B cell (primary cell): Measurements from ENCODE around the gene MYCBPAP. TPM values are rescaled to one million over a fixed set of nuclear protein-coding genes. Genes with fewer than 3 reads are reported as not detected.

Source experiments
- ATAC-seq: fragments of 200-7000 bp; cut with Tn5 transposase; one replicate; pipeline ENCODE4 v1.10.0; 2021; ENCODE audit warnings: low read depth, mild to moderate bottlenecking, moderate number of reproducible peaks, moderate library complexity
- CTCF ChIA-PET: fragments of 350-600 bp; sonication (Branson Sonifier 250); formaldehyde crosslinking; loops from one replicate; lab custom pipeline; 2021; ENCODE audit warnings: antibody characterized with exemption, inconsistent platforms; lab: Charles Lee
- POLR2A ChIA-PET: fragments of 350-600 bp; sonication (Branson Sonifier 250); formaldehyde crosslinking; loops from one replicate; lab custom pipeline; 2021; ENCODE audit warnings: antibody characterized with exemption; lab: Charles Lee
- DNase-seq: peaks from one replicate; pipeline ENCODE4 v3.0.0; 2013
- H2AFZ ChIP-seq: 2 replicates; pipeline ENCODE4 v1.6.1; 2012; ENCODE audit warnings: mild to moderate bottlenecking, low read depth, low read length; ENCODE audit not compliant: insufficient read depth, poor library complexity, severe bottlenecking
- H3K27ac ChIP-seq, 2 donors: 1 replicate in 1 of 2; 2 replicates in 1 of 2; pipeline ENCODE4 v1.5.1; 2012 to 2013; ENCODE audit warnings: low read length in 2 of 2, mild to moderate bottlenecking in 2 of 2, moderate library complexity in 1 of 2
- H3K27me3 ChIP-seq, 4 experiments: fragments of 200-600 bp in 1 of 4; sonication (generic) in 1 of 4; replicated peaks in 1 of 4; 1 replicate in 2 of 4; 2 replicates in 2 of 4; pipeline versions ENCODE4 v1.6.1 to v1.7.0; 2013 to 2016; ENCODE audit warnings: low read length in 3 of 4, mild to moderate bottlenecking in 2 of 4, mixed read lengths in 1 of 4, moderate library complexity in 1 of 4; ENCODE audit not compliant: insufficient read depth in 4 of 4, control insufficient read depth in 3 of 4; ENCODE audit errors: control extremely low read depth in 1 of 4
- H3K36me3 ChIP-seq, 2 experiments: replicated peaks in 1 of 2; 1 replicate in 1 of 2; 2 replicates in 1 of 2; pipeline versions ENCODE4 v1.6.1 to v1.7.1; 2013; ENCODE audit warnings: low read length in 1 of 2; ENCODE audit not compliant: insufficient read depth in 2 of 2, control insufficient read depth in 1 of 2; ENCODE audit errors: control extremely low read depth in 1 of 2, extremely low read depth in 1 of 2
- H3K4me1 ChIP-seq, 2 donors: fragments of 200-600 bp in 1 of 2; sonication (generic) in 1 of 2; 1 replicate in 1 of 2; 2 replicates in 1 of 2; pipeline versions ENCODE4 v1.5.1 to v1.6.1; 2013 to 2017; ENCODE audit warnings: low read length in 2 of 2; ENCODE audit not compliant: control insufficient read depth in 2 of 2, insufficient read depth in 2 of 2
- H3K4me2 ChIP-seq: replicated peaks from 2 replicates; pipeline ENCODE3; 2012; ENCODE audit warnings: mild to moderate bottlenecking, low read depth, low read length; ENCODE audit not compliant: poor library complexity, severe bottlenecking
- H3K4me3 ChIP-seq, 5 experiments: fragments of 200-600 bp in 1 of 5; sonication (generic) in 1 of 5; 1 replicate in 3 of 5; 2 replicates in 2 of 5; pipeline versions ENCODE4 v1.5.1 to v1.7.0; 2011 to 2016; ENCODE audit warnings: low read length in 4 of 5, mild to moderate bottlenecking in 4 of 5, low read depth in 2 of 5, control low read depth in 1 of 5, moderate library complexity in 1 of 5; ENCODE audit not compliant: insufficient read depth in 1 of 5; ENCODE audit errors: control extremely low read depth in 1 of 5, extremely low read depth in 1 of 5
- H3K79me2 ChIP-seq: fragments of 200-600 bp; sonication (generic); one replicate; pipeline ENCODE4 v1.6.0; 2016; ENCODE audit warnings: low read length; ENCODE audit not compliant: control insufficient read depth, insufficient read depth
- H3K9ac ChIP-seq: fragments of 200-600 bp; sonication (generic); 2 replicates; pipeline ENCODE4 v1.6.1; 2017; ENCODE audit warnings: mild to moderate bottlenecking, low read length, moderate library complexity
- H3K9me3 ChIP-seq, 3 donors: one replicate each; pipeline versions ENCODE4 v1.6.1 to v1.7.1; 2013; ENCODE audit warnings: low read length in 2 of 3; ENCODE audit not compliant: control insufficient read depth in 2 of 3, insufficient read depth in 1 of 3; ENCODE audit errors: control extremely low read depth in 1 of 3
- H4K20me1 ChIP-seq: 2 replicates; pipeline ENCODE4 v1.6.0; 2012; ENCODE audit warnings: mild to moderate bottlenecking, low read length; ENCODE audit not compliant: insufficient read depth, control insufficient read depth, poor library complexity, severe bottlenecking
- H3K27ac Mint-ChIP-seq: one replicate; pipeline ENCODE4 v1.8.0; 2021; ENCODE audit warnings: mixed read lengths
- H3K27me3 Mint-ChIP-seq: one replicate; pipeline ENCODE4 v1.8.0; 2021; ENCODE audit warnings: mixed read lengths
- H3K4me1 Mint-ChIP-seq: one replicate; pipeline ENCODE4 v1.8.0; 2021; ENCODE audit warnings: mixed read lengths
- H3K4me3 Mint-ChIP-seq: one replicate; pipeline ENCODE4 v1.8.0; 2021; ENCODE audit warnings: mixed read lengths
- H3K9me3 Mint-ChIP-seq: one replicate; pipeline ENCODE4 v1.8.0; 2022; ENCODE audit warnings: mixed read lengths; ENCODE audit not compliant: insufficient read depth
- CTCF ChIP-seq: fragments of 200-600 bp; IDR thresholded peaks from one replicate; pipeline ENCODE4 v1.8.0; 2022; ENCODE audit warnings: antibody characterized with exemption, mild to moderate bottlenecking
- EZH2 ChIP-seq: IDR thresholded peaks from 2 replicates; pipeline ENCODE4 v1.6.1; 2012; ENCODE audit warnings: borderline replicate concordance, low read depth, mild to moderate bottlenecking, moderate library complexity, low read length; ENCODE audit not compliant: insufficient read depth, poor library complexity, severe bottlenecking
- WGBS: methylation state at CpG from one replicate; pipeline ENCODE4 v1.1.5; 2013; ENCODE audit warnings: missing lambda C conversion rate; ENCODE audit not compliant: insufficient coverage; 5-methylcytosine and 5-hydroxymethylcytosine counted together
- intact Hi-C: fragments of 100-400 bp; cut with micrococcal nuclease; formaldehyde crosslinking; loops from one replicate; pipeline ENCODE4 v1.10.0; 2022
- polyA plus RNA-seq: library from polyadenylated mRNA; depleted of rRNA; stranded (reverse); fragments of >200 nt; gene quantifications from 2 replicates; pipeline ENCODE4 v1.2.3, GENCODE V29; 2012
- total RNA-seq, 2 donors: library from RNA; stranded (reverse); fragments of 120-200 nt in 1 of 2; gene quantifications; 1 replicate in 1 of 2; 2 replicates in 1 of 2; pipeline versions ENCODE4 v1.2.3 to v1.2.4, GENCODE V29; 2013 to 2022

Gene MYCBPAP
- total and polyA plus RNA-seq, 2 donors (not counting 1 experiment from before 2014, with no cell fraction given): 1.9 to 5.1 TPM

- Histone ChIP-seq H3K27me3 (peaks cover 0 to 17% (median 4%) of the 10 kb centered on the region in 4 experiments), H3K4me1 (peaks cover 10 to 19% of the 10 kb centered on the region in 2 donors), H4K20me1 (no peaks in the 10 kb centered on the region), H3K27ac (no peak overlapping the region), H3K4me3 (no peak overlapping the region), H3K36me3 (no peaks in the 10 kb centered on the region), H2AFZ (no peak overlapping the region), H3K9ac (no peak overlapping the region), H3K4me2 (no peak overlapping the region), H3K79me2 (no peaks in the 10 kb centered on the region), H3K9me3 (no peaks in the 10 kb centered on the region)
- WGBS: 79% methylated on average over 20 of the region's 20 CpGs
- no peak for TF ChIP-seq EZH2
- TF ChIP-seq CTCF: no peak
- no peak for ATAC-seq
- Mint-ChIP-seq H3K9me3 (no peaks in the 10 kb centered on the region), H3K27me3 (peaks cover 27% of the 10 kb centered on the region), H3K4me3 (no peak overlapping the region), H3K4me1 (peaks cover 7% of the 10 kb centered on the region), H3K27ac (no peak overlapping the region)
- ChIA-PET POLR2A (no interaction called here), CTCF (no interaction called here)
- DNase-seq: no peak
- intact Hi-C loops: no loop called here
These were observed 30.5 kb downstream of the MYCBPAP start for GRCh38 chr17:50538549-50539410.
